ENCODE measurements around the gene UTS2B.

DNA sequence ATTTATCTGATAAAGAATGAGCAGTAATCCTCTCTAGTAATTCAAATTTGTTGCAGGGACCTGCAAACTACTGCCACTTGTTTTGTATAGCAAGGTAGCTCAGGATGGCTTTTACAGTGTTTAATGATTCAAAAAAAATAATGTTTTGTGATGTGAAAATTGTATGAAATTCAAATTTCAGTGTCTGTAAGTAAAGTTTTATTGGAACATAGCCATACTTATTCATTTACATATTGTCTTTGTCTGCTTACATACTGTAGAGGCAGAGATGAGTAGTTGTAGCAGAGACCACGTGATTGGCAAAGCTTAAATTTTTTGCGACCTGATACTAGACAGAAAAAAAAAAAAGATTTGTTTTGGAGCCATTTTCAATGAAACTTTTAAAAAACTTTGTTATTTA is 6.5 kb upstream of the UTS2B start:
- TF ChIP-seq, protein P1, sequence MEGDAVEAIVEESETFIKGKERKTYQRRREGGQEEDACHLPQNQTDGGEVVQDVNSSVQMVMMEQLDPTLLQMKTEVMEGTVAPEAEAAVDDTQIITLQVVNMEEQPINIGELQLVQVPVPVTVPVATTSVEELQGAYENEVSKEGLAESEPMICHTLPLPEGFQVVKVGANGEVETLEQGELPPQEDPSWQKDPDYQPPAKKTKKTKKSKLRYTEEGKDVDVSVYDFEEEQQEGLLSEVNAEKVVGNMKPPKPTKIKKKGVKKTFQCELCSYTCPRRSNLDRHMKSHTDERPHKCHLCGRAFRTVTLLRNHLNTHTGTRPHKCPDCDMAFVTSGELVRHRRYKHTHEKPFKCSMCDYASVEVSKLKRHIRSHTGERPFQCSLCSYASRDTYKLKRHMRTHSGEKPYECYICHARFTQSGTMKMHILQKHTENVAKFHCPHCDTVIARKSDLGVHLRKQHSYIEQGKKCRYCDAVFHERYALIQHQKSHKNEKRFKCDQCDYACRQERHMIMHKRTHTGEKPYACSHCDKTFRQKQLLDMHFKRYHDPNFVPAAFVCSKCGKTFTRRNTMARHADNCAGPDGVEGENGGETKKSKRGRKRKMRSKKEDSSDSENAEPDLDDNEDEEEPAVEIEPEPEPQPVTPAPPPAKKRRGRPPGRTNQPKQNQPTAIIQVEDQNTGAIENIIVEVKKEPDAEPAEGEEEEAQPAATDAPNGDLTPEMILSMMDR (IDR thresholded peaks at IDR 0.05) = no peak
- TF ChIP-seq POLR2A (IDR thresholded peaks at IDR 0.05) = no peak
